Medulla oblongata (tissue), 1 donor: ENCODE measurements around the gene CYP1A2.

ENCODE experiments used
- DNase-seq: peaks from one replicate; pipeline ENCODE4 v3.0.0-alpha.2; 2015; ENCODE audit errors: extremely low spot score

The CYP1A2 gene

GRCh38 chr15:74788683-74789151, 40.1 kb downstream of the CYP1A2 start:
- no peak for DNase-seq

GRCh38 chr15:74789171-74789631, 40.6 kb downstream of the CYP1A2 start:
- no peak for DNase-seq

- DNase-seq, result no peak
These were observed 41.1 kb downstream of the CYP1A2 start for GRCh38 chr15:74789741-74790079.

- peak; percentile 88 for DNase-seq
These were observed 41.7 kb downstream of the CYP1A2 start for GRCh38 chr15:74790080-74790916.

- no peak for DNase-seq
These were observed 42.4 kb downstream of the CYP1A2 start for GRCh38 chr15:74791007-74791406.

- no peak for DNase-seq
These were observed 43.0 kb downstream of the CYP1A2 start for GRCh38 chr15:74791667-74792066.

GRCh38 chr15:74792227-74793016, 43.8 kb downstream of the CYP1A2 start:
- DNase-seq, result no peak

- no peak for DNase-seq
These were observed 44.7 kb downstream of the CYP1A2 start for GRCh38 chr15:74793135-74794028.

- DNase-seq, result no peak
These were observed 45.8 kb downstream of the CYP1A2 start for GRCh38 chr15:74794248-74794969.

- no peak for DNase-seq
These were observed 46.3 kb downstream of the CYP1A2 start for GRCh38 chr15:74794970-74795349.

GRCh38 chr15:74795966-74796625, 47.5 kb downstream of the CYP1A2 start:
- no peak for DNase-seq

- DNase-seq, result no peak
These were observed 50.0 kb downstream of the CYP1A2 start for GRCh38 chr15:74798388-74799254.

- no peak for DNase-seq
These were observed 50.7 kb downstream of the CYP1A2 start for GRCh38 chr15:74799255-74799855.

GRCh38 chr15:74799856-74800558, 51.4 kb downstream of the CYP1A2 start:
- peak; percentile 86 for DNase-seq

- no peak for DNase-seq
These were observed 52.0 kb downstream of the CYP1A2 start for GRCh38 chr15:74800559-74801094.

GRCh38 chr15:74801311-74801997, 52.8 kb downstream of the CYP1A2 start:
- no peak for DNase-seq

- DNase-seq, result no peak
These were observed 53.6 kb downstream of the CYP1A2 start for GRCh38 chr15:74802290-74802689.
